Stimulated activated CD4-positive, alpha-beta T cell treated with anti-CD3 and anti-CD28 coated beads, Interleukin-1b, Interleukin-23, amount 100 ng/mL, for 4 hours (primary cell): ENCODE results near the gene STK35.
A peak's percentile ranks its signal among the peaks of the same experiment; 100 is the strongest.
"Not testable (repeated sequence)": the region's sequence is repeated elsewhere in the genome, so short reads cannot be mapped to it uniquely, and the experiment has no call there.

Experiments used
- DNase-seq, 2 donors: peaks; one replicate each; pipeline ENCODE4 v3.0.0-alpha.2; 2020; ENCODE audit warnings: low read depth in 2 of 2

Gene STK35

DNA sequence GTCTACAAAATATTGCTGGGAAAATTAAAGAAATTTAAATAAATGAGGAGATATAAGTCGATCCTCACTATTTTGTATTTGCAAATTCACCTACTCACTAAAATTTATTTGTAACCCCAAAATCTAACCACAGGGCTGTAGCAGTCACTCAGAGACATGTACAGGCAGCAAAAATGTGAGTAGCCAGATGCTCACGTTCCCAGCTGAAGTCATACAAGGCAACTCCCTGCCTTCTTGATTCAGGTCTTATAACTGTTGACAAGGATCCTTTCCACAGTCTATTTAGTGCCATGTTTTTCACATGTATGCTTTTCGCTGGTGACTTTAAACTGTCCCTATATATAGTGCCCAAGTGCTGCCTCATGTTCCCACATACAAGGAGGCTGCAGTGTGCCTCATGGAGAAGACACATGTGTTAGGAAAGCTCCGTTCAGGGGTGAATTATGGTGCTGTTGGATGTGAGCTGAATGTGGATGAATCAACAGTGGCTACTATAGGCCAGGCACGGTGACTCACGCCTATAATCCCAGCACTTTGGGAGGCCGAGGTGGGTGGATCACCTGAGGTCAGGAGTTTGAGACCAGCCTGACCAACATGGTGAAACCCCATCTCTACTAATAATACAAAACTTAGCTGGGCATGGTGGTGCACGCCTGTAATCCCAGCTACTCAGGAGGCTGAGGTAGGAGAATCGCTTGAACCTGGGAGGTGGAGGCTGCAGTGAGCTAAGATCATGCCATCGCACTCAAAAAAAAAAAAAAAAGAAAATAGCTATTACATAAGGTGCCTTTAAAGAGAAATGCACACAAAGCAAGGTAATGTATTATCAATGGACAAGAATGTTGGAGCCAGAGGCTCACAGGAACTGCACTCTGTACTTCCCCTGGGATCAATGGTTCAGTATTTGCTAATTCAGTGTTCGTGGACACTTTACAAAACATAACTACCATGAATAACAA lies 55.3 kb downstream of the STK35 start:
- DNase-seq, result no peak

- no peak for DNase-seq
Measured at GRCh38 chr20:2162125-2162822, 60.6 kb downstream of the STK35 start.

- no peak for DNase-seq
Measured at GRCh38 chr20:2162823-2163166, 61.2 kb downstream of the STK35 start.

- DNase-seq, result no peak
Measured at GRCh38 chr20:2163312-2163711, 61.7 kb downstream of the STK35 start.

GRCh38 chr20:2163757-2164156 lies 62.1 kb downstream of the STK35 start:
- DNase-seq, result no peak

DNA sequence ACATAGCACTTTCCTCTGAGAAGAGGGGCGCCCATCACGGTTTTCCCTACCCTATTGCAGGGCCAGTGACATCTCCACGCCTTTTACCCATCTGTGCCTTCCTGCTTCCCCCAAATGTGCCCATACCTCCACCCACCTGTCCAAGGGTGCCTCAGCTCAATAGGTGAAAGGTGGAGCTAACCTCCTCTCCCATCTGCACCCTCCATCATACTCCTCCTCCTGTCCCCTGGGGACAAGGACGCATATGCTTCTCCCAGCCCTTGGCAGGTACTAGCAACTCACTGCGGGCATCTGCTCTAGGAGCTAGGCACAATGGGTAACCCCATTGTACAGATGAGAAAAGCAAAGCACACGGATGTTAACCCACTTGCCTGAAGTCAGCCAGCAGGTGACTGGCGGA lies 62.8 kb downstream of the STK35 start:
- DNase-seq, result no peak

DNA sequence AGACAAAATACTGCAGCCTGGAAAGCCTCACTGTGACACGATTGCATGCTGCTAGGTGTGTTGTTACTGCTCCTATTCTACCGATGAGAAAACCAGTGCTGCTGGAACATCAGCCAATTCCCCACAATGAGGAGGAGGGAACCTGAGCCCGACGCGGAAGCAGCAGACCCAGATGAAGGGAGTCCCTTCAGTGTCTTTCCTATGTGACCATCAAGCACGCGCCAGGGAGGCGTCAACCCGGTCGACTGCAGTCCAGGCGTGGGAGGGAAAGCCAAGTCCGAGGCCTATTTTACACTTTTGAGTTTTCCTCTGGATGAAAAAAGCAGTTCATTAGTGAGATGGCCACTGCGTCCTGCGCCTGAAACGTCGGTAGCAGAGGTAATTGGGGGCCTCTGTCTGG lies 63.3 kb downstream of the STK35 start:
- DNase-seq, result no peak

DNA sequence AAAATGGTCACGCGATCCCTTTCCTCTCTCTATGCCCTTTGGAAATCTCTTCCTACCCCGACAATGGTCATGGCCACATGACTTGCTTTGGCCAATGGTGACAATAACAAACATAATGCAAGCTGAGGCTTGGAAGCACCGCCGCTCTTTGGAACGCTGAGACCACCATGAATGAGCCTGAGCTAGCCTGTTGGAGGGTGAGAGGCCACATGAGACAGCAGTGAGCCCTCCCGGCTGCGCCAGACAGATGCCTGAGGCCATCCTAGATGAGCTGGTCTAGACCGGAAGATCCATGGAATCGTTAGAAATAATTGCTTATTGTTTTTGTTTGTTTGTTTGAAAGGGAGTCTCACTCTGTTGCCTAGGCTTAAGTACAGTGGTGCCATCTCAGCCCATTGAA lies 64.2 kb downstream of the STK35 start:
- DNase-seq, result no peak

- no peak for DNase-seq
Measured at GRCh38 chr20:2167112-2167511, 65.5 kb downstream of the STK35 start.

GRCh38 chr20:2168946-2169345 lies 67.3 kb downstream of the STK35 start:
- DNase-seq, result no peak

DNA sequence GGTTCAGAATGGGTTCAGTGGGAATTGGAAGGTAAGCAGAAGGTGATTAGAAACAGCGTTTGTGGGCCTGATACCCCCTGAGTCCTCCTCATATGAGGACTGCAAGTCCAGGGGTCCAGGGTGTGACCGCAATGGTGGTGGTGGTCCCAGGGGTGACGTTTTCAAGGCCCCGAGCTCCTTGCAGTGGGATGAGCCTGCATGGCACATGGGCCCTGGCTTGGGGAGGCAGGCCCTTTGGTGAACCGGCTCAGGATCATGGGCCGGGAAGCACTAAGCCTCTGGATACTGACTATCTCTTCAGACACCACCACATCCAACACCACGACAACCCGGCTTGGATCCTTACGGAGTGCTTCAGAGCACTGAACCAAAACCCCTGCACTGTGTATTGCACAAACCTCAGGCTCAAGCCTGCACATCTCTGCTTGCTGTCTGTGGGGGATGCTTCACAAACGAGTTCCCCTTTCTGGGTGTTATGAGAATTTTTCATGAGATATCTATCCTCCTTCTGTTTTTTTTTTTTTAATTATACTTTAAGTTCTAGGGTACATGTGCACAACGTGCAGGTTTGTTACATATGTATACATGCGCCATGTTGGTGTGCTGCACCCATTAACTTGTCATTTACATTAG lies 67.9 kb downstream of the STK35 start:
- no peak for DNase-seq

GRCh38 chr20:2170404-2170803 lies 68.8 kb downstream of the STK35 start:
- DNase-seq, result no peak

- DNase-seq, result no peak
Measured at GRCh38 chr20:2171266-2171790, 69.7 kb downstream of the STK35 start.

GRCh38 chr20:2171840-2172239 lies 70.2 kb downstream of the STK35 start:
- not testable (repeated sequence) for DNase-seq

- DNase-seq, result peak; percentile 60 to 63
Measured at GRCh38 chr20:2172305-2173175, 70.9 kb downstream of the STK35 start.

- no peak for DNase-seq
Measured at GRCh38 chr20:2173186-2173585, 71.6 kb downstream of the STK35 start.

GRCh38 chr20:2174067-2174466 lies 72.4 kb downstream of the STK35 start:
- no peak for DNase-seq

- DNase-seq, result no peak
Measured at GRCh38 chr20:2176946-2177345, 75.3 kb downstream of the STK35 start.

DNA sequence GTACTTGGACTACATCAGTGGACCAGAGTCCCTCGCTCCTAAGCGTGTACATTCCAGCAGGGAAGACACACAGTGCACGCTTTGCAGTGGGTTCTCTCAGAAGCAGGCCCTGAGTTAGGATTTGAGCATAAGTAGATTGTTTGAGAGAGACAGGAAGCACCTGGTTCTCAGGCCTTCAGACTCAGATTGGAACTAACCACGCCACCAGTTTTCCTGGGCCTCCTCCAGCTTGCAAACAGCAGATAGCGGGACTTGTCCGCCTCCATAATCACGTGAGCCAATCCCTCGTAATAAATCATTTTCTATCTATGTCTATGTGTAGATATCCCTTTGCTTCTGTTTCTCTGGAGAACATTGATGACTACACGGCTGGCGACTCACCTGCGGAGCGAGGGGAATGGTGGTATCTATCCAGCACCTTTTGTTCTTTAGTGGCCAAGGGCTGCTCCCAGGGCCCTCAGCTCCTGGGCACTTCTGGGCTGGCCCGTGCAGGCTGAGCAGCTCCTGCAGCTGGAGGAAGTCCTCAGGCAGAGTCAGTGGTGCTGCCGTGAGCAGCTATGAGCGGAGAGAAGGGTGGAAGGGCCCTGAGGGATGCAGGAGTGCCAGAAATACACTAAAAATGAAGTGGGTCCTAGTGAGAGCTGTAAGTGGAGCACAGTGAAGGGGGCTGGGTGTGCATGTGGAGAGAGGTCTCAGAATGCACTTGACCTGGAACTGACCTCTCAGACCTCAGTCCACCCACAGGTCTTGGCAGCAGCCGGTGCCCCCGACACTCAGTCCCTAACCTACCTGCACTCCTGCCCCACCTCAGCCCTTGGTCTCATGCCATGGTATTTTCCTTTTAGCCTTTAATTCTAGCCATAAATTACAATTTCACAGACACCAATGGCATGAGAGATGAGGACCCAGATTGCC lies 76.9 kb downstream of the STK35 start:
- no peak for DNase-seq

DNA sequence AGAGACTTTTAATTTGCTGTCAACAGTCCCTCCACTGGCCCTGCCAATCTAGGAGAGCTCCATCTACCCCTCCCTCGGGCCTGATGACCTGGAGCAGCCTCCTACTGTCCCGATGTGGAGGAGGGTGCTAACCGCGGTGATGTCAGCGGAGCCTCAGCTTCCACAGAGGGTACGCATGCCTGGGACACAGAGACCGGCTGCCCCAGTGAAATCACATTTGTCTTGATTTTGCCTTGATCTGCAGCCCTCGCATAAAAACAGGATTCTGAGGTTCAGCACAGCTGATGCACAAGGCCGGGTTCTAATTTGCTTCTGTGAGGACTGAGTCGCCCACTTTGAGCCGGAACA lies 77.6 kb downstream of the STK35 start:
- DNase-seq, result no peak
